DND-41 (cell line): ENCODE results near the gene CIAO1.

Source experiments
- EZH2 ChIP-seq: IDR thresholded peaks from 3 replicates; pipeline ENCODE4 v1.6.1; 2012; ENCODE audit warnings: borderline replicate concordance, low read depth, mild to moderate bottlenecking, moderate library complexity, low read length, inconsistent platforms; ENCODE audit not compliant: severe bottlenecking
- TF ChIP-seq, protein P1 (sequence below): IDR thresholded peaks from 2 replicates; pipeline ENCODE4 v1.5.1; 2012; ENCODE audit warnings: borderline replicate concordance, low read length, moderate library complexity, mild to moderate bottlenecking; ENCODE audit not compliant: poor library complexity, severe bottlenecking; ENCODE audit errors: extremely low read depth

DNA sequence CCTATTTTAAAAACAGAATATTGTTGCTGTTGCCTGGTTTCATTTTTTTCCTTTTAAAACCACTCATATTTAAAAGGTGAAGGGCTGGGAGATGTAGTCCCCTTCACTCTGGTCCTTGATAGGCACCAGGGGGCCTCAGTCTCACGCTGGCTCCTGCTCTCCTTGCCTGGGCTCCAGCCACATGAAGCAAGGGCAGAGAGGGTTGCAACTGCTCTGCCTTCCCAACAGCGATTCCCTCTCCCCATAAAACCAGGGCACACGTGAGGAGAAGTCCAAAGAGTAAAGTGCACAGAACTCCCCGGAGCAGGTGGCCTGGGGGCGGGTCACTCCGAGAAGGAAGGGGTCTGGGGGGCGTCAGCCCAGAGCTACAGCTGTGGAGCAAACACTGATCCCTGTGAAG is 13.0 kb upstream of the CIAO1 start:
- TF ChIP-seq, protein P1, sequence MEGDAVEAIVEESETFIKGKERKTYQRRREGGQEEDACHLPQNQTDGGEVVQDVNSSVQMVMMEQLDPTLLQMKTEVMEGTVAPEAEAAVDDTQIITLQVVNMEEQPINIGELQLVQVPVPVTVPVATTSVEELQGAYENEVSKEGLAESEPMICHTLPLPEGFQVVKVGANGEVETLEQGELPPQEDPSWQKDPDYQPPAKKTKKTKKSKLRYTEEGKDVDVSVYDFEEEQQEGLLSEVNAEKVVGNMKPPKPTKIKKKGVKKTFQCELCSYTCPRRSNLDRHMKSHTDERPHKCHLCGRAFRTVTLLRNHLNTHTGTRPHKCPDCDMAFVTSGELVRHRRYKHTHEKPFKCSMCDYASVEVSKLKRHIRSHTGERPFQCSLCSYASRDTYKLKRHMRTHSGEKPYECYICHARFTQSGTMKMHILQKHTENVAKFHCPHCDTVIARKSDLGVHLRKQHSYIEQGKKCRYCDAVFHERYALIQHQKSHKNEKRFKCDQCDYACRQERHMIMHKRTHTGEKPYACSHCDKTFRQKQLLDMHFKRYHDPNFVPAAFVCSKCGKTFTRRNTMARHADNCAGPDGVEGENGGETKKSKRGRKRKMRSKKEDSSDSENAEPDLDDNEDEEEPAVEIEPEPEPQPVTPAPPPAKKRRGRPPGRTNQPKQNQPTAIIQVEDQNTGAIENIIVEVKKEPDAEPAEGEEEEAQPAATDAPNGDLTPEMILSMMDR = no peak
- TF ChIP-seq EZH2 = no peak
